ENCODE data around the gene TRPC4AP.

DNA sequence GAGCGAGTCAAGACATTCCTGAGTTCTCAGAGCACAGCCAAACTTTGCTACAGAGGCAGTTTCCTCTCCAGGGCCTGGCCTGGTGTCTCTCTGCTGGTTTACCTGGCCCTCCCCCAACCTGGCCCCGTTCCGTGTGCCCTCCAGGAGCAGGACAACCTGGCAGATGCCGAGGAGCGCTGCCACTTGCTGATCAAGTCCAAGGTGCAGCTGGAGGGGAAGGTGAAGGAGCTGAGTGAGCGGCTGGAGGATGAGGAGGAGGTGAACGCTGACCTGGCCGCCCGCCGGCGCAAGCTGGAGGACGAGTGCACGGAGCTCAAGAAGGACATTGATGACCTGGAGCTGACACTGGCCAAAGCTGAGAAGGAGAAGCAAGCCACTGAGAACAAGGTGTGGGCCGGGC, 97.4 kb downstream of the TRPC4AP start:
- TF ChIP-seq, protein P1, sequence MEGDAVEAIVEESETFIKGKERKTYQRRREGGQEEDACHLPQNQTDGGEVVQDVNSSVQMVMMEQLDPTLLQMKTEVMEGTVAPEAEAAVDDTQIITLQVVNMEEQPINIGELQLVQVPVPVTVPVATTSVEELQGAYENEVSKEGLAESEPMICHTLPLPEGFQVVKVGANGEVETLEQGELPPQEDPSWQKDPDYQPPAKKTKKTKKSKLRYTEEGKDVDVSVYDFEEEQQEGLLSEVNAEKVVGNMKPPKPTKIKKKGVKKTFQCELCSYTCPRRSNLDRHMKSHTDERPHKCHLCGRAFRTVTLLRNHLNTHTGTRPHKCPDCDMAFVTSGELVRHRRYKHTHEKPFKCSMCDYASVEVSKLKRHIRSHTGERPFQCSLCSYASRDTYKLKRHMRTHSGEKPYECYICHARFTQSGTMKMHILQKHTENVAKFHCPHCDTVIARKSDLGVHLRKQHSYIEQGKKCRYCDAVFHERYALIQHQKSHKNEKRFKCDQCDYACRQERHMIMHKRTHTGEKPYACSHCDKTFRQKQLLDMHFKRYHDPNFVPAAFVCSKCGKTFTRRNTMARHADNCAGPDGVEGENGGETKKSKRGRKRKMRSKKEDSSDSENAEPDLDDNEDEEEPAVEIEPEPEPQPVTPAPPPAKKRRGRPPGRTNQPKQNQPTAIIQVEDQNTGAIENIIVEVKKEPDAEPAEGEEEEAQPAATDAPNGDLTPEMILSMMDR (IDR thresholded peaks at IDR 0.05) = no peak
- no peak for TF ChIP-seq POLR2A (IDR thresholded peaks at IDR 0.05)
